Neuronal stem cell (in vitro differentiated cells): ENCODE data around the gene TRERF1.

Source experiments
- DNase-seq: peaks from one replicate; pipeline ENCODE4 v3.0.0-alpha.2; 2013; ENCODE audit warnings: low spot score
- H2AFZ ChIP-seq: one replicate; pipeline ENCODE4 v1.6.1; 2013; ENCODE audit warnings: mild to moderate bottlenecking, low read length, inconsistent platforms
- H2AK5ac ChIP-seq: 2 replicates; pipeline ENCODE4 v1.6.1; 2013; ENCODE audit warnings: low read depth, mild to moderate bottlenecking, inconsistent platforms, low read length, moderate library complexity, mixed read lengths
- H2BK120ac ChIP-seq: 2 replicates; pipeline ENCODE4 v1.6.1; 2013; ENCODE audit warnings: low read depth, mild to moderate bottlenecking, inconsistent platforms, low read length, moderate library complexity, mixed read lengths
- H2BK12ac ChIP-seq: one replicate; pipeline ENCODE4 v1.6.1; 2013; ENCODE audit warnings: low read length, inconsistent platforms
- H2BK15ac ChIP-seq: 2 replicates; pipeline ENCODE4 v1.6.1; 2013; ENCODE audit warnings: mild to moderate bottlenecking, low read length, inconsistent platforms, mixed read lengths
- H2BK5ac ChIP-seq: one replicate; pipeline ENCODE4 v1.6.1; 2013; ENCODE audit warnings: inconsistent platforms, mild to moderate bottlenecking, low read length, moderate library complexity
- H3K14ac ChIP-seq: one replicate; pipeline ENCODE4 v1.6.1; 2013; ENCODE audit warnings: low read length, inconsistent platforms
- H3K18ac ChIP-seq: 2 replicates; pipeline ENCODE4 v1.6.1; 2013; ENCODE audit warnings: low read length, inconsistent platforms
- H3K23ac ChIP-seq: 2 replicates; pipeline ENCODE4 v1.6.1; 2013; ENCODE audit warnings: low read depth, mild to moderate bottlenecking, mixed read lengths, low read length, inconsistent platforms; ENCODE audit not compliant: poor library complexity
- H3K27ac ChIP-seq: replicated peaks from 3 replicates; pipeline ENCODE4 v1.5.1; 2013; ENCODE audit warnings: low read length, inconsistent platforms
- H3K27me3 ChIP-seq, 3 experiments: 2 replicates each; pipeline ENCODE4 v1.6.1; 2013; ENCODE audit warnings: low read length in 3 of 3, mild to moderate bottlenecking in 2 of 3, inconsistent platforms in 1 of 3, low read depth in 1 of 3, mixed read lengths in 1 of 3, moderate library complexity in 1 of 3; ENCODE audit not compliant: control insufficient read depth in 3 of 3, insufficient read depth in 3 of 3
- H3K36me3 ChIP-seq, 2 donors: replicated peaks in 1 of 2; 2 replicates each; pipeline ENCODE4 v1.6.1; 2013; ENCODE audit warnings: low read length in 2 of 2; ENCODE audit not compliant: control insufficient read depth in 2 of 2, insufficient read depth in 2 of 2
- H3K4ac ChIP-seq: 2 replicates; pipeline ENCODE4 v1.6.1; 2013; ENCODE audit warnings: inconsistent platforms, mild to moderate bottlenecking, low read length, moderate library complexity
- H3K4me1 ChIP-seq, 2 donors: 1 replicate in 1 of 2; 2 replicates in 1 of 2; pipeline ENCODE4 v1.6.1; 2013; ENCODE audit warnings: low read length in 2 of 2, low read depth in 1 of 2; ENCODE audit not compliant: control insufficient read depth in 2 of 2, insufficient read depth in 1 of 2
- H3K4me2 ChIP-seq: one replicate; pipeline ENCODE4 v1.6.1; 2013; ENCODE audit warnings: mild to moderate bottlenecking, low read length, inconsistent platforms; ENCODE audit not compliant: insufficient read depth, poor library complexity, severe bottlenecking
- H3K4me3 ChIP-seq, 2 donors: 2 replicates each; pipeline ENCODE4 v1.5.1; 2013; ENCODE audit warnings: low read length in 2 of 2, mild to moderate bottlenecking in 2 of 2, inconsistent platforms in 1 of 2, moderate library complexity in 1 of 2
- H3K79me1 ChIP-seq: one replicate; pipeline ENCODE4 v1.6.1; 2013; ENCODE audit warnings: low read depth, mild to moderate bottlenecking, inconsistent platforms, low read length, moderate library complexity
- H3K9ac ChIP-seq: one replicate; pipeline ENCODE4 v1.6.1; 2013; ENCODE audit warnings: mild to moderate bottlenecking, low read depth, low read length, inconsistent platforms; ENCODE audit not compliant: poor library complexity
- H3K9me3 ChIP-seq, 2 donors: replicated peaks in 1 of 2; 2 replicates each; pipeline versions ENCODE3 to v1.6.1; 2013; ENCODE audit warnings: low read length in 2 of 2, mild to moderate bottlenecking in 2 of 2, inconsistent platforms in 1 of 2, low read depth in 1 of 2, mixed read lengths in 1 of 2, moderate library complexity in 1 of 2; ENCODE audit not compliant: control insufficient read depth in 2 of 2, insufficient read depth in 1 of 2
- H4K8ac ChIP-seq: one replicate; pipeline ENCODE4 v1.6.1; 2013; ENCODE audit warnings: low read depth, mild to moderate bottlenecking, inconsistent platforms, low read length, moderate library complexity
- H4K91ac ChIP-seq: one replicate; pipeline ENCODE4 v1.6.1; 2013; ENCODE audit warnings: low read length, low read depth, mild to moderate bottlenecking, inconsistent platforms; ENCODE audit not compliant: poor library complexity
- WGBS, 2 donors: extraction: QIAGEN DNeasy Blood & Tissue Kit; methylation state at CpG; one replicate each; pipeline ENCODE4 v1.1.7; 2013; ENCODE audit warnings: missing lambda C conversion rate in 2 of 2, mixed read lengths in 1 of 2; ENCODE audit not compliant: insufficient read length in 2 of 2, insufficient replicate concordance in 1 of 2; ENCODE audit errors: extremely low coverage in 2 of 2; 5-methylcytosine and 5-hydroxymethylcytosine counted together

Gene TRERF1

GRCh38 chr6:42236682-42237473, 214.8 kb downstream of the TRERF1 start:
- H3K9ac ChIP-seq, result no peak overlapping the region
- no peak for DNase-seq
- H3K27ac ChIP-seq, result no peak overlapping the region
- H3K4me3 ChIP-seq, result no peak overlapping the region
- no CpG with 5 or more reads among the region's 5 CpGs for WGBS, 2 donors
- no peak overlapping the region for H2AFZ ChIP-seq
- H3K14ac ChIP-seq, result no peak overlapping the region
- no peak overlapping the region for H2BK120ac ChIP-seq
- no peak overlapping the region for H3K4me2 ChIP-seq
- no peak overlapping the region for H2BK15ac ChIP-seq
- H4K91ac ChIP-seq, result no peak overlapping the region
- H3K79me1 ChIP-seq, result no peaks in the 10 kb centered on the region
- H3K9me3 ChIP-seq, result no peaks in the 10 kb centered on the region
- H2BK12ac ChIP-seq, result no peak overlapping the region
- H4K8ac ChIP-seq, result no peak overlapping the region
- H2BK5ac ChIP-seq, result no peak overlapping the region
- no peak overlapping the region for H2AK5ac ChIP-seq
- no peak overlapping the region for H3K4ac ChIP-seq
- H3K18ac ChIP-seq, result no peak overlapping the region
- H3K36me3 ChIP-seq, result peaks cover 15 to 62% of the 10 kb centered on the region in 2 donors
- H3K23ac ChIP-seq, result no peak overlapping the region
- no peaks in the 10 kb centered on the region for H3K27me3 ChIP-seq
- peaks cover 2 to 6% of the 10 kb centered on the region in 2 donors for H3K4me1 ChIP-seq

DNA sequence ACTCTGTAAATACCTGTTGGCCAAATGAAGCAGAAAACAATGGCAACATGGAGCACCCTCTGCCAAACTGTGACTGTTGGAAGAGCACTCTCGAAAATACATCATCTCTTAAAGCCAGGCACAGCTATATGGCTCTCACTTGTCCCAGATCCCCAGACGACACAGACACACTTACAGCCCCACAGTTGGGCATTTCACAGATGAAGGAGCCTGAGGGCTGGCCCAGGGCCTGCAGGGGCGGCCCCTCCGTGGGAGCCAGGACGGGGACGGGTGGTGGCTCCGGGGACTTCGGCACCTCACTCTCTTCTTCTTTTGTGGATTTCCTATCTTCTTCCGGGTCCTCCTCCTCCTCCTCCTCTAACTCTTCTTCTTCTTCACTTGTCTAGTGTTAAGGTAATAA, 215.7 kb downstream of the TRERF1 start:
- no peaks in the 10 kb centered on the region for H3K79me1 ChIP-seq
- H3K9me3 ChIP-seq, result no peaks in the 10 kb centered on the region
- H3K4me1 ChIP-seq, result peaks cover 2 to 6% of the 10 kb centered on the region in 2 donors
- no CpG with 5 or more reads among the region's 9 CpGs for WGBS, 2 donors
- no peak overlapping the region for H3K18ac ChIP-seq
- H2AFZ ChIP-seq, result no peak overlapping the region
- H4K8ac ChIP-seq, result no peak overlapping the region
- no peak overlapping the region for H2BK5ac ChIP-seq
- no peak overlapping the region for H3K4me3 ChIP-seq
- no peaks in the 10 kb centered on the region for H3K27me3 ChIP-seq
- H3K4me2 ChIP-seq, result no peak overlapping the region
- H3K36me3 ChIP-seq, result peaks cover 15 to 64% of the 10 kb centered on the region in 2 donors
- no peak overlapping the region for H3K4ac ChIP-seq
- no peak overlapping the region for H2BK15ac ChIP-seq
- no peak overlapping the region for H2BK120ac ChIP-seq
- H2BK12ac ChIP-seq, result no peak overlapping the region
- H2AK5ac ChIP-seq, result no peak overlapping the region
- no peak for DNase-seq
- no peak overlapping the region for H3K14ac ChIP-seq
- H4K91ac ChIP-seq, result no peak overlapping the region
- no peak overlapping the region for H3K27ac ChIP-seq
- H3K23ac ChIP-seq, result no peak overlapping the region
- H3K9ac ChIP-seq, result no peak overlapping the region

DNA sequence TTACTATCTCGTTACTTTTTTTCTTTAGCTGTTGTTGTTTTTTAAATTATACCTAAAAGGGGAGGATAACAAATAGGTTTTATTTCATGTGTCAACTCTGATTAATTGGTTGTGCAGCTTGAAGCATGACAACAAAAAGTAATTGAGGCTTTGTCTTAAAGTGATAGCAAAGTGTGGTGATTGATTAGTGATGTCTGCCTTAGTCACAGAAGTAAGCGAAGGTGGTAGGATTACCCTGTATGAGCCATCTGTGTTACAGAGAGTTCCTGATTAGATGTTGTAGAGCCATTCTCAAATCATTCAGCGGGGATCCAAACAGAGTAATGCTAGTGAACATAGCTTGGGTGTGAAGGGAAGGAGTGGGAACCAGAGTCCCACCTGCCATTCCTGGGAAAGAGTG, 219.7 kb downstream of the TRERF1 start:
- Histone ChIP-seq H3K27ac (no peak overlapping the region), H4K8ac (no peak overlapping the region), H3K9me3 (no peaks in the 10 kb centered on the region), H3K4me3 (no peak overlapping the region), H3K4me2 (no peak overlapping the region), H3K4ac (no peak overlapping the region), H3K9ac (no peak overlapping the region), H3K36me3 (peaks cover 21 to 80% of the 10 kb centered on the region in 2 donors), H3K14ac (no peak overlapping the region), H2BK120ac (no peak overlapping the region), H3K23ac (no peak overlapping the region), H2AK5ac (no peak overlapping the region), H3K27me3 (no peaks in the 10 kb centered on the region), H3K79me1 (no peaks in the 10 kb centered on the region), H4K91ac (no peak overlapping the region), H2BK12ac (no peak overlapping the region), H3K4me1 (peaks cover 0 to 5% of the 10 kb centered on the region in 2 donors), H2BK15ac (no peak overlapping the region), H2AFZ (no peak overlapping the region), H3K18ac (no peak overlapping the region), H2BK5ac (no peak overlapping the region)
- DNase-seq, result no peak
- whole genome bisulfite sequencing, 2 donors, result no CpG with 5 or more reads among the region's 3 CpGs

- Histone ChIP-seq H3K4ac (no peak overlapping the region), H3K23ac (no peak overlapping the region), H4K8ac (no peak overlapping the region), H2BK120ac (no peak overlapping the region), H3K27me3 (no peaks in the 10 kb centered on the region), H3K4me2 (no peak overlapping the region), H2BK12ac (no peak overlapping the region), H3K18ac (no peak overlapping the region), H2BK5ac (no peak overlapping the region), H2BK15ac (no peak overlapping the region), H2AK5ac (no peak overlapping the region), H3K36me3 (peaks cover 19 to 74% of the 10 kb centered on the region in 2 donors), H3K27ac (no peak overlapping the region), H3K4me1 (no peaks in the 10 kb centered on the region), H3K4me3 (no peak overlapping the region), H4K91ac (no peak overlapping the region), H2AFZ (no peak overlapping the region), H3K79me1 (no peaks in the 10 kb centered on the region), H3K9me3 (no peaks in the 10 kb centered on the region), H3K9ac (no peak overlapping the region), H3K14ac (no peak overlapping the region)
- WGBS, 2 donors, result no CpG with 5 or more reads among the region's 8 CpGs
- DNase-seq, result no peak
Observed at GRCh38 chr6:42230345-42231321, 221.1 kb downstream of the TRERF1 start.
